Inflammatory macrophage treated with lipopolysaccharide for 1 hour (primary cell): ENCODE results near the gene HOXA10.

Source experiments
- DNase-seq, 2 donors: peaks; one replicate each; pipeline ENCODE4 v3.0.0-alpha.2; 2020 to 2022

The HOXA10 gene

GRCh38 chr7:27179030-27179429 lies 4.9 kb upstream of the HOXA10 start:
- DNase-seq: no peak

DNA sequence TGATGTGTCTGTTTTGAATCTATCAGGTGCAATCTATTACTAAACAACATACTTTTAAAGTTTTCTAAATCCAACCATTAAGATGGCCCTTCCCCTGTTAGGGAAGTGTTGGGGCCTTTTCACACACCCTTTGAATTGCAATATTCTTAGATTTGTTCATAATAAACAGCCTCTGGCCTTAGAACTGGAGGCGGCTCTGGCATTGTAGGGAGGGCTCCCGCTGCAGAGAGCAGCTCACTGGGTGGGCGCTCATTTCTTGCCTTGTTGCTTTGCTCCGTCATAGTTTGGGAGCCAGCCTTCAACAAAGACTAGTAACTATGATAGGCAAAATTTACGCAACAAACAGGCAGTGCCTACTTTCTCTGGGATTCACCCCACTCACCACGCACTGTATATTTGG lies 4.2 kb upstream of the HOXA10 start:
- DNase-seq: no peak

- no peak for DNase-seq
These were observed 3.7 kb upstream of the HOXA10 start for GRCh38 chr7:27177795-27178320.

DNA sequence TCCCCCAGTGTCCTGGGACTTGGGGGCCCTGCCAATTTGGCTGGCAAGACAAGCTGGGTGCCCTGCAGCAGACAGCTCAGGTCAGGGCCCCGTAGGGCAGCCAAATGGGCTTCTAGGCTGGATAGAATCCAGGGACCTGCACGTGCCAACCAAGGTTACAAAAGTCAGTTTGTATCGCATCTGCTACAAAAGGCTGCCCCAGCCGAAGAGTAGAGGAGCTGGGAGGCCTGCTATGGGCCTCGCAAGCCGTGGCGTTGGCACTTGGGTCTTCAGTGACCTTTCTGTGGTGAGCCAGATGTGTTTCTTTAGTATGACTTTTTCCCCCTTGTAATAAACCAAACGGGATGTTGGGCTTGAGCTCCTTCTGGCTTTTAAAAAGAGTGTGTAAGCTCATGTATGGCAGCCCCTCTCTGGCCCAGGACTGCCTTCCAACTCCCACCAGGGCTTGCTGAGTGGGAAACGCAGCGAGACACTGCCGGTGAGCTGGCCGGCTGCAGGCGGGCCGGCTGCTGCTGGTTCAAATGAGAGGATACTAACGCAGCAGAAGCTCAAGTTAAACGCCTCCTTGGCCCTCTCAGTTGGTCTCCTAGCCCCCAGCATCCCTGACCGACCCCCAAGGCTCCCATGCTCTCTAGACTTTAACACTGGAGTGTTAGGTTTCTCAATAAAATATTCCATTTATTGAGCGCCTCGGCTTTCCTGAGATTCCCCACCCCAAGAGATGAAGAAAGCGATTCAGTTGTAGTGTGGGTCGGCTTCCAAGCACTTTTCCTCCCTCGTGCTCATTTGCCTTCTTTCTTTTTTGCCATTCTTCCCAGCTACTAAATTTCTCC lies 3.1 kb upstream of the HOXA10 start:
- no peak for DNase-seq

- no peak for DNase-seq
These were observed 2.4 kb upstream of the HOXA10 start for GRCh38 chr7:27176524-27176845.

DNA sequence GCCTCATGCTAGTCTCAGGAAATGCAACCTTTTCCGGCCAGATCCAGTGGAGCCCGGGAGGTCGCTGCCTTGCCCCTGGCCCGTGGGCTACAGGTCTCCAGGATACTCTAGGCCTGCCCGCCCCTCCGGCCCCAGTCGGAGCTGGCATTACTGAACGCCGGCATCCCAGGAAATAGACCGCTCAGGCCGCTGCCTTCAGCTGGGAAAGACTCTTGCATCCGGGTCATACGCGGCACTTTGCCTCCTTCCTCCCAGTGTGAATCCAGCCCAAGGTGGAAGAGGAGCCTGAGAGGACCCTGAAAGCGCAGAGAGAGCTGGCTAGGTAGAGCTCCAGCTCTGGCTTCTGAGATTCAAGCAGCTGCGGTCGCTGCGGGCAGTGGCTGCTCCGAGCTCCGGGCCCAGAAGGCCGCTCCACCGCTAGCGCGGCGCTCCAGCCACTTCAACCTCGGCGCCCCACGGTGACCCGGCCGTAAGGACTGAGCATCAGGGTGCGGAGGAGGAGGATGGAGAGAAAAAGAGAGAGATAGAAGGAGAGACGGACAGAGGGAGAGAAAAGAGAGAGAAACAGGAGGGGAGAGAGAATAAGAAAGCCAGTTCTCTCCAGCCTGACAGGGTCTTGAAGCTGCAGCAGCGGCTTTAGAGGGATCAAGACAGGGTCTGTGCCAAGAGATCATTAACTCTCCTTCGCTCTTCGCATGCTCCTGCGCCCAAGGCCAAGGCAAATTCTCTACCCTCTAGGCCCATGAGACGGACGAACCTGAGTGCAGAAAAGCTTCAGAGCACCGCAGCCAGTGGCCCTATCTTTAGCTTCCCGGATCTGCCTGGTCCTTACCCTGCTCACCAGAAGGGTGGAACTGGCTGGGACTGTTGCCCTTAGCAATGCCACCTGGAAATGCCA lies 1.8 kb upstream of the HOXA10 start:
- DNase-seq: no peak

DNA sequence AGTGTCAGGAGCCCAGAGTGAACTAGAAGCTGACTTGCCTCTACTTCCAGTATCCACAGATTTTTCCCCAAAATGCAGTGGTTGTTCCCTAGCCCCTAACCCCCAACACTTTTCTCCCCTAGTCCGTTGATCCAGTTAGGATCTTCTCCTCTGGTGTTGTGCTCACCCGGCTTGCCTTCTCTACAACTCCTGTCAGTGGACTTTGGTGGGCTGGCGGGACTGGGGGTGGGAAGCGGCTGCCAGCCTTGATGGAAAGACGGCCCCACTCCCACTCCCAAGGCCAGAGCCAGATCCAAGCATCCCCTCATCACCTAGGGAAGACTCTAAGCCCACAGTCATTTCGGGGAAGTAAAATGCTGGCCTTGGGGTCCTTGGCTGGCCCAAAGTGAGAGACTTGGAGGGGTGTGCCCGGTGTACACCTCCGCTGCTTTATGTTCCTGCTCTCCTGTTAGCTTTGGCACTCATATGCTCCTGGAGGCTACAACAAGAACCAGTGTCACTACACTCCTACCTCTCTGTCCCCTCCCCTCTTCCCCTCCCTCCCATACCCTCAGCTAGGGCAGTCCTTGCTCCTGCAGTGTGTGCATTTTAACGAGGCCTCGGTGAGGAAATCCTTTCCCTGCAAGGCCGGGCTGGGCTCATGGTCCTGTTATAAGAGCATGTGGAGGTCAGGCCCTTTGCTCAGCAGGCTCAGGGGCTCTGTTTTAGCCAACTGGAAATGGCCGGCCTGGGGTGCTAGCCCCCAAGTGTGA lies 930 bp upstream of the HOXA10 start:
- no peak for DNase-seq

GRCh38 chr7:27173511-27173955 lies 587 bp downstream of the HOXA10 start:
- DNase-seq: peak in 1 of 2 donors; percentile 42

DNA sequence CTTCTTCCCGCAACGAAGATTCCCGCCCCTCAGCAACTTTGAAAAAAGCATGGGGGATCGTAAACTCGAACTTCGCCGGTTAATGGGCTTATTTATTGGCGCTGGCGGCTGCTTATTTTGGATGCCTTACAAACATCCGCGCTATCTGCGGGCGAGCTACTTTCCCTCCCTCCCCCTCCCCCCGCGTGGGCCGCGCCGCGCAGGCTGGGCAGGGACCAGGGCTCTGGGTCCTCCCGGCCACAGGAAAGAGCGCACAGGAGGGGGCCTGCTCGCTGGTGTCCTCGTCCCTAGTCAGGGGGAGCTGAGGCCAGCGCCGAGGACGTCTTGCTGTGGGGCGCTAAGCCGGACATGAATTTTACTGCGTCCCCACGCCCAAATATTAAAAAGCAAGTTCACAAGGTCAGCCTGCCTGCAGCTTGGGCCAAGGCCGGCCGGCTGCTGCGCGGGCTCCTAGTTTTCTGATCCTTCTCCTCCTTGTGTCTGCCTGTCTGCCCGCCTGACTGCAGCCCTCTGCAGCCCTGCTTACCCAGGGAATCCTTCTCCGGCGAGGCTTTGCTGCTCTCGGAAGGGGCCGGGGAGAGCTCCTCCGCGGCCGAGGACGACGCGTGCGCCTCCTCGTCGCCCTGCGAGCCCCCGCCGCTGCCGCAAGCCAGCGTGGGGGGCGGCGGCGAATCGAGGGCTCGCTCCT lies 1.2 kb downstream of the HOXA10 start:
- DNase-seq: no peak

DNA sequence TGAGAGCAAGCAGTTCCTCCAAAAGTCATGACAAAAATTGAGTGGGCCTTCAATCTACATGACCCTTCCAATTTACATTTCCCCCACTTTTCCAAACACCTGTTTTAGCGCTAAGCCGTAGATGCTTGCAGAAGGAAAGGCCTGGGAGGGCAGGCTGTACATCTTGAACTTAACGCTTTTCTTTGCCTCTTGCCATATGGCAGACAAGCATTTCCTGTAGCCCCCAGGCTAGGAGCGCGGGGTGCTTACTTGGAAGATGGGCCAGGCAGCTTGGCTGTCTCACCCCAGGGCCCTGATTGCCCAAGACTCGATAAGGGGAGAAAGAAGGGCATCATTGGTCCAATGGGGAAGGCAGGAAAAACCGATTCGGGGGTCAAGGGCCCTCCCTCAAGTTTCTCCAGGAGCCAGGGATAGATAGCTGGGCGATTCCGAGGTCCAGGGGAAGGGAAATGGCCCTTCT lies 1.8 kb downstream of the HOXA10 start:
- DNase-seq: no peak

- no peak for DNase-seq
These were observed 2.3 kb downstream of the HOXA10 start for GRCh38 chr7:27171637-27172314.

GRCh38 chr7:27171325-27171636 lies 2.8 kb downstream of the HOXA10 start:
- no peak for DNase-seq

- DNase-seq: no peak
These were observed 3.4 kb downstream of the HOXA10 start for GRCh38 chr7:27170426-27171324.

GRCh38 chr7:27169658-27170425 lies 4.3 kb downstream of the HOXA10 start:
- DNase-seq: no peak

DNA sequence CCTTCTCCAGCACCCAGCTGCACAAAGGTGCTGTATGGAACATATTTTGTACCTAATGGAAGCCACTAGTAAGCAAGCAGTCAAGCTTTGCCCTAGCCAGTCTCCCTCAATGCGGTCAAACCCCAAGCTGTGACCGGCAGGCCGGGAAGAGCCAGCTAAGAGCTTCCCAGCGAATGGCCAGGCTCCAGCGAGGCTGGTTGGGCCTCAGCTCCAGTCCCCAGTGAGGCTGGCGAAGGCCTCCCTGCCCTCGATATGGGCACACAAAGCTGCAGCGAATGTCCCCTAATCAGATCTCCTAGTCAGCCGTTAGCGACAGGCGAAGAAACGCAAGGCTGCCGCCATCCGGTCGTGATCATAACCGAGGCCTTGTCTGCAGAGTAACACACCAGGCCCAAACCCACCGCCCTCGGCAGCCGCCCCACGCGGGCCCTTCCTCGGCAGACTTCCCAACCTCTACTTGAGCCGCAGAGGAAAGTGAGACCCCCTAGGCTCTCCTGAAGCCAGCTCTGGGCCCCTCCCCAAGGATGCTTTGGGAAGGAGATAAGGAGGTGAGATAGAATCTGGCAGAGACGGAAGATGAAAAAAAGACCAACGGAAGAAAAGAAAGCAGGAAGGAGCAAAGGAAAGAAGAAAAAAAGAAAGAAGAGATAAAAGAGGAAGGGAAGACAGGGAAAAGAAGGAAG lies 5.7 kb downstream of the HOXA10 start:
- no peak for DNase-seq

- DNase-seq: no peak
These were observed 6.2 kb downstream of the HOXA10 start for GRCh38 chr7:27167916-27168264.

GRCh38 chr7:27166531-27167505 lies 7.3 kb downstream of the HOXA10 start:
- no peak for DNase-seq

DNA sequence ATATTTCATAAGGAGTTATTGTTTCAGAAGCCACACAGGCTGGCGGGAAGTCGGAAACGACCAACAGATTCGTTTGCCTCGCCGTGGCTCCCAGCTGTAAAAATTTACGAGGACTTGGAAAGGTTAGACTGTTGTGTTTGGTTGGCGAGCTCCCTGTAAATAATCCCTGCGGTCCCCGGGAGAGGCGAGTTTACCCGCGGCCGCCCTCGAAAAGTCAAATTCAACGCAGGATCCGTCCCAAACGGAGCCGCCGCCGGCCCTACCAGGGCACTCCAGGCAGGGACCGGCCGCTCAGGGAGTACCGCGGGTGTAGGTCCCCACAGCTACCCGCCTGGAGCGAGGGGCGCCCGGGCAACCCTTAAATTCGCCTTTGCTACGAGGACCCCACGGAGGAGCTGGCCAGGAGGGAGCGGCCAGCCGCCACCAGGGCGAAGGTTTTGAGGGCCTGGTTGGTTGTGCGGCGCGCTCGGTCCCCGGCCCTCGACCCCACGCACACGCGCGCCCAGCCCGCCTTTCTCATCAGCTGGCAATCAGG lies 8.1 kb downstream of the HOXA10 start:
- no peak for DNase-seq
